ENCODE measurements around the gene UBE2O. TPM values are rescaled to one million over a fixed set of nuclear protein-coding genes. Genes with fewer than 3 reads are reported as not detected.

UBE2O gene
- total and polyA plus RNA-seq, 4 donors: 3.3 to 71.5 (median 9.2) TPM

DNA sequence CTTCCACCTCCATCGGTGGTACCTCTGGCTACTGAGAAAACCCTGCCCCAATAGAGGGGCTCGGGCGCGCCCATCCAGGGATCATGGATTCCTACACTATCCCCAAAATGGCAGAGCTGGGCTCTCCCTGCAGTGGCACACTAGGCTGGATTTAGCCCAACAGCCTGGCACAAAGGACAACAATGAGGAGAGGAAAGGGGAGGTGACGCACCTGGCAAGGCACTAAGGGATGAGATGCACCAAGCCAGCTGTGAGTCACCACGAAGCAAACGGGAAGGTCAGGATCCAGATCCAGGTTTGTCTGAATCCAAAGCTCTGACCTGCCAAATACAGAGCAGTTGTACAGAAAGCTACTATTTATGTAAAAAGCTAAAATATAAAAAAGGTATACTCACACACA lies 18.1 kb downstream of the UBE2O start:
- no peak overlapping the region for H3K27ac ChIP-seq (ENCODE audit: low read depth in 1 of 2, low read length in 2 of 2)

DNA sequence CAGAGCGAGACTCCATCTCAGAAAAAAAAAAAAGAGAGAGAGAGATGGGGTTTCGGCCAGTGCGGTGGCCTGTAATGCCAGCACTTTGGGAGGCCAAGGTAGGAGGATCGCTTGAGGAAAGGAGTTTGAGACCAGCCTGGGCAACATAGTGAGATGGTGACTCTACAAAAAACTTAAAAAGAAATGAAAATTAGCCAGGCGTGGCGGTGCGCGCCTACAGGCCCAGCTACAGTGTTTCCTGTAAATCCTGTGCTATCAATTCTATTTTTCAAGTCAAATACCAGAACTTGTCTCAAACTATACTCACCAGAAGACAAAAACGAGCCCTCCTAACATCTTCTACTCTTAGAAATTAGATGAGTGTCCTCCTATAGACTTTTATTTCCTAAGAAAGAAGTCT lies 19.3 kb downstream of the UBE2O start:
- 97% methylated on average over 9 of the region's 9 CpGs for WGBS
- H3K27me3 ChIP-seq (ENCODE audit: control insufficient read depth in 4 of 4, insufficient read depth in 4 of 4, low read length in 3 of 4): no peaks in the 10 kb centered on the region
- no peak overlapping the region for H3K27ac ChIP-seq (ENCODE audit: low read depth in 1 of 2, low read length in 2 of 2)
- no peak for TF ChIP-seq FOXA2 (IDR thresholded peaks at IDR 0.05)
- no peak for TF ChIP-seq JUND (IDR thresholded peaks at IDR 0.05)
- TF ChIP-seq, protein P1, sequence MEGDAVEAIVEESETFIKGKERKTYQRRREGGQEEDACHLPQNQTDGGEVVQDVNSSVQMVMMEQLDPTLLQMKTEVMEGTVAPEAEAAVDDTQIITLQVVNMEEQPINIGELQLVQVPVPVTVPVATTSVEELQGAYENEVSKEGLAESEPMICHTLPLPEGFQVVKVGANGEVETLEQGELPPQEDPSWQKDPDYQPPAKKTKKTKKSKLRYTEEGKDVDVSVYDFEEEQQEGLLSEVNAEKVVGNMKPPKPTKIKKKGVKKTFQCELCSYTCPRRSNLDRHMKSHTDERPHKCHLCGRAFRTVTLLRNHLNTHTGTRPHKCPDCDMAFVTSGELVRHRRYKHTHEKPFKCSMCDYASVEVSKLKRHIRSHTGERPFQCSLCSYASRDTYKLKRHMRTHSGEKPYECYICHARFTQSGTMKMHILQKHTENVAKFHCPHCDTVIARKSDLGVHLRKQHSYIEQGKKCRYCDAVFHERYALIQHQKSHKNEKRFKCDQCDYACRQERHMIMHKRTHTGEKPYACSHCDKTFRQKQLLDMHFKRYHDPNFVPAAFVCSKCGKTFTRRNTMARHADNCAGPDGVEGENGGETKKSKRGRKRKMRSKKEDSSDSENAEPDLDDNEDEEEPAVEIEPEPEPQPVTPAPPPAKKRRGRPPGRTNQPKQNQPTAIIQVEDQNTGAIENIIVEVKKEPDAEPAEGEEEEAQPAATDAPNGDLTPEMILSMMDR (IDR thresholded peaks at IDR 0.05; ENCODE audit: low read depth, low read length, missing input control): no peak
- TF ChIP-seq, protein P2, sequence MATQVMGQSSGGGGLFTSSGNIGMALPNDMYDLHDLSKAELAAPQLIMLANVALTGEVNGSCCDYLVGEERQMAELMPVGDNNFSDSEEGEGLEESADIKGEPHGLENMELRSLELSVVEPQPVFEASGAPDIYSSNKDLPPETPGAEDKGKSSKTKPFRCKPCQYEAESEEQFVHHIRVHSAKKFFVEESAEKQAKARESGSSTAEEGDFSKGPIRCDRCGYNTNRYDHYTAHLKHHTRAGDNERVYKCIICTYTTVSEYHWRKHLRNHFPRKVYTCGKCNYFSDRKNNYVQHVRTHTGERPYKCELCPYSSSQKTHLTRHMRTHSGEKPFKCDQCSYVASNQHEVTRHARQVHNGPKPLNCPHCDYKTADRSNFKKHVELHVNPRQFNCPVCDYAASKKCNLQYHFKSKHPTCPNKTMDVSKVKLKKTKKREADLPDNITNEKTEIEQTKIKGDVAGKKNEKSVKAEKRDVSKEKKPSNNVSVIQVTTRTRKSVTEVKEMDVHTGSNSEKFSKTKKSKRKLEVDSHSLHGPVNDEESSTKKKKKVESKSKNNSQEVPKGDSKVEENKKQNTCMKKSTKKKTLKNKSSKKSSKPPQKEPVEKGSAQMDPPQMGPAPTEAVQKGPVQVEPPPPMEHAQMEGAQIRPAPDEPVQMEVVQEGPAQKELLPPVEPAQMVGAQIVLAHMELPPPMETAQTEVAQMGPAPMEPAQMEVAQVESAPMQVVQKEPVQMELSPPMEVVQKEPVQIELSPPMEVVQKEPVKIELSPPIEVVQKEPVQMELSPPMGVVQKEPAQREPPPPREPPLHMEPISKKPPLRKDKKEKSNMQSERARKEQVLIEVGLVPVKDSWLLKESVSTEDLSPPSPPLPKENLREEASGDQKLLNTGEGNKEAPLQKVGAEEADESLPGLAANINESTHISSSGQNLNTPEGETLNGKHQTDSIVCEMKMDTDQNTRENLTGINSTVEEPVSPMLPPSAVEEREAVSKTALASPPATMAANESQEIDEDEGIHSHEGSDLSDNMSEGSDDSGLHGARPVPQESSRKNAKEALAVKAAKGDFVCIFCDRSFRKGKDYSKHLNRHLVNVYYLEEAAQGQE (IDR thresholded peaks at IDR 0.05): no peak
- TF ChIP-seq YY1 (IDR thresholded peaks at IDR 0.05): no peak
- TF ChIP-seq SP1 (IDR thresholded peaks at IDR 0.05): no peak
- no peak for TF ChIP-seq RAD21 (IDR thresholded peaks at IDR 0.05)
- no peak for TF ChIP-seq GABPA (IDR thresholded peaks at IDR 0.05 in 1 of 2, conservative IDR thresholded peaks at IDR 0.05 in 1 of 2)
- TF ChIP-seq HNF4G (IDR thresholded peaks at IDR 0.05): no peak
- no peak for TF ChIP-seq RXRA (IDR thresholded peaks at IDR 0.05)
- TF ChIP-seq FOXA1 (IDR thresholded peaks at IDR 0.05): no peak
- no peak for TF ChIP-seq HNF4A (conservative IDR thresholded peaks at IDR 0.05)
- TF ChIP-seq NR2F2 (IDR thresholded peaks at IDR 0.05): no peak
- TF ChIP-seq, protein P3, sequence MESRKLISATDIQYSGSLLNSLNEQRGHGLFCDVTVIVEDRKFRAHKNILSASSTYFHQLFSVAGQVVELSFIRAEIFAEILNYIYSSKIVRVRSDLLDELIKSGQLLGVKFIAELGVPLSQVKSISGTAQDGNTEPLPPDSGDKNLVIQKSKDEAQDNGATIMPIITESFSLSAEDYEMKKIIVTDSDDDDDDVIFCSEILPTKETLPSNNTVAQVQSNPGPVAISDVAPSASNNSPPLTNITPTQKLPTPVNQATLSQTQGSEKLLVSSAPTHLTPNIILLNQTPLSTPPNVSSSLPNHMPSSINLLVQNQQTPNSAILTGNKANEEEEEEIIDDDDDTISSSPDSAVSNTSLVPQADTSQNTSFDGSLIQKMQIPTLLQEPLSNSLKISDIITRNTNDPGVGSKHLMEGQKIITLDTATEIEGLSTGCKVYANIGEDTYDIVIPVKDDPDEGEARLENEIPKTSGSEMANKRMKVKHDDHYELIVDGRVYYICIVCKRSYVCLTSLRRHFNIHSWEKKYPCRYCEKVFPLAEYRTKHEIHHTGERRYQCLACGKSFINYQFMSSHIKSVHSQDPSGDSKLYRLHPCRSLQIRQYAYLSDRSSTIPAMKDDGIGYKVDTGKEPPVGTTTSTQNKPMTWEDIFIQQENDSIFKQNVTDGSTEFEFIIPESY (IDR thresholded peaks at IDR 0.05): no peak
- no peak for TF ChIP-seq TAF1 (conservative IDR thresholded peaks at IDR 0.05)
- H3K9me3 ChIP-seq (ENCODE audit: control insufficient read depth in 4 of 4, low read length in 3 of 4): no peaks in the 10 kb centered on the region
- no peak for DNase-seq (ENCODE audit: low spot score)
- H3K4me1 ChIP-seq (ENCODE audit: control insufficient read depth in 4 of 4, insufficient read depth in 4 of 4, low read length in 3 of 4): no peaks in the 10 kb centered on the region
- no peak overlapping the region for H3K4me3 ChIP-seq (ENCODE audit: low read depth in 1 of 3, low read length in 3 of 3)
- H3K9ac ChIP-seq (ENCODE audit: low read depth in 1 of 2, low read length in 2 of 2): no peak overlapping the region
- peaks cover 0 to 2% (median 0%) of the 10 kb centered on the region in 4 donors for H3K36me3 ChIP-seq (ENCODE audit: control insufficient read depth in 4 of 4, insufficient read depth in 3 of 4, low read depth in 1 of 4, low read length in 3 of 4)

More for the DNA sequence above, 18.1 kb downstream of the UBE2O start:
- no peak for TF ChIP-seq FOXA2 (IDR thresholded peaks at IDR 0.05)
- TF ChIP-seq, protein P4, sequence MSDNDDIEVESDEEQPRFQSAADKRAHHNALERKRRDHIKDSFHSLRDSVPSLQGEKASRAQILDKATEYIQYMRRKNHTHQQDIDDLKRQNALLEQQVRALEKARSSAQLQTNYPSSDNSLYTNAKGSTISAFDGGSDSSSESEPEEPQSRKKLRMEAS (IDR thresholded peaks at IDR 0.05): no peak
- DNase-seq (ENCODE audit: low spot score): no peak
- no peaks in the 10 kb centered on the region for H3K27me3 ChIP-seq (ENCODE audit: control insufficient read depth in 4 of 4, insufficient read depth in 4 of 4, low read length in 3 of 4)
- no peaks in the 10 kb centered on the region for H3K4me1 ChIP-seq (ENCODE audit: control insufficient read depth in 4 of 4, insufficient read depth in 4 of 4, low read length in 3 of 4)
- H3K9me3 ChIP-seq (ENCODE audit: control insufficient read depth in 4 of 4, low read length in 3 of 4): no peaks in the 10 kb centered on the region
- WGBS: 91% methylated on average over 7 of the region's 7 CpGs
- H3K9ac ChIP-seq (ENCODE audit: low read depth in 1 of 2, low read length in 2 of 2): no peak overlapping the region
- H3K4me3 ChIP-seq (ENCODE audit: low read depth in 1 of 3, low read length in 3 of 3): no peak overlapping the region
- peaks cover 0 to 2% (median 0%) of the 10 kb centered on the region in 4 donors for H3K36me3 ChIP-seq (ENCODE audit: control insufficient read depth in 4 of 4, insufficient read depth in 3 of 4, low read depth in 1 of 4, low read length in 3 of 4)

All from liver (tissue), 9 donors.